ENCODE data around the gene FOXN4.

FOXN4 gene

GRCh38 chr12:109256011-109256410 lies 53.1 kb downstream of the FOXN4 start:
- no peak for DNase-seq

- DNase-seq = no peak
These were observed 53.7 kb downstream of the FOXN4 start for GRCh38 chr12:109255377-109255776.

GRCh38 chr12:109253913-109254544 lies 55.1 kb downstream of the FOXN4 start:
- DNase-seq = no peak

GRCh38 chr12:109252799-109253198 lies 56.3 kb downstream of the FOXN4 start:
- no peak for DNase-seq

GRCh38 chr12:109250523-109250922 lies 58.6 kb downstream of the FOXN4 start:
- no peak for DNase-seq

- DNase-seq = no peak
These were observed 61.0 kb downstream of the FOXN4 start for GRCh38 chr12:109247831-109248654.

- no peak for DNase-seq
These were observed 62.9 kb downstream of the FOXN4 start for GRCh38 chr12:109246221-109246620.

- no peak for DNase-seq
These were observed 65.0 kb downstream of the FOXN4 start for GRCh38 chr12:109244073-109244472.

GRCh38 chr12:109241936-109242335 lies 67.1 kb downstream of the FOXN4 start:
- no peak for DNase-seq

GRCh38 chr12:109240365-109240764 lies 68.7 kb downstream of the FOXN4 start:
- no peak for DNase-seq

- no peak for DNase-seq
These were observed 69.4 kb downstream of the FOXN4 start for GRCh38 chr12:109239691-109240090.

- DNase-seq = peak; percentile 7
These were observed 69.9 kb downstream of the FOXN4 start for GRCh38 chr12:109239179-109239578.

GRCh38 chr12:109236257-109236656 lies 72.8 kb downstream of the FOXN4 start:
- no peak for DNase-seq

GRCh38 chr12:109234012-109234411 lies 75.1 kb downstream of the FOXN4 start:
- DNase-seq = no peak

- DNase-seq = no peak
These were observed 76.4 kb downstream of the FOXN4 start for GRCh38 chr12:109232731-109233130.

GRCh38 chr12:109230193-109230592 lies 78.9 kb downstream of the FOXN4 start:
- no peak for DNase-seq

- no peak for DNase-seq
These were observed 80.4 kb downstream of the FOXN4 start for GRCh38 chr12:109228664-109229063.
